Mucosa of rectum (tissue), 2 donors: ENCODE results near the gene GTF2A2.

Source experiments
- H3K27ac ChIP-seq, 2 donors: one replicate each; pipeline ENCODE4 v1.7.0; 2013; ENCODE audit warnings: inconsistent platforms in 2 of 2, low read depth in 2 of 2, low read length in 2 of 2
- H3K27me3 ChIP-seq, 2 donors: one replicate each; pipeline ENCODE4 v1.7.0; 2013; ENCODE audit warnings: low read length in 2 of 2; ENCODE audit not compliant: control insufficient read depth in 2 of 2, insufficient read depth in 2 of 2
- H3K36me3 ChIP-seq, 2 donors: one replicate each; pipeline ENCODE4 v1.7.0; 2013; ENCODE audit warnings: low read length in 2 of 2; ENCODE audit not compliant: control insufficient read depth in 2 of 2, insufficient read depth in 2 of 2
- H3K4me1 ChIP-seq, 2 donors: one replicate each; pipeline ENCODE4 v1.7.0; 2013; ENCODE audit warnings: low read length in 2 of 2, mild to moderate bottlenecking in 1 of 2; ENCODE audit not compliant: control insufficient read depth in 2 of 2, insufficient read depth in 2 of 2
- H3K4me3 ChIP-seq, 2 donors: one replicate each; pipeline ENCODE4 v1.7.0; 2013; ENCODE audit warnings: low read length in 2 of 2
- H3K9ac ChIP-seq, 2 donors: one replicate each; pipeline ENCODE4 v1.7.0; 2013; ENCODE audit warnings: low read length in 2 of 2, low read depth in 1 of 2, mild to moderate bottlenecking in 1 of 2
- H3K9me3 ChIP-seq, 2 donors: one replicate each; pipeline ENCODE4 v1.7.0; 2013; ENCODE audit warnings: low read length in 2 of 2; ENCODE audit not compliant: control insufficient read depth in 2 of 2
- donor health status: healthy.
- donor health status: Normal muscosa, but diverticular disease.

Gene GTF2A2

GRCh38 chr15:59676565-59676964 is 19.2 kb upstream of the GTF2A2 start:
- peaks cover 69 to 85% of the 10 kb centered on the region in 2 donors for H3K36me3 ChIP-seq

GRCh38 chr15:59674361-59674877 is 17.1 kb upstream of the GTF2A2 start:
- H3K36me3 ChIP-seq, result peaks cover 64 to 79% of the 10 kb centered on the region in 2 donors

More at GRCh38 chr15:59676565-59676964, 19.2 kb upstream of the GTF2A2 start:
- Histone ChIP-seq H3K27me3 (no peaks in the 10 kb centered on the region), H3K4me3 (no peak overlapping the region), H3K9ac (no peak overlapping the region), H3K4me1 (no peaks in the 10 kb centered on the region), H3K27ac (no peak overlapping the region), H3K9me3 (no peaks in the 10 kb centered on the region)

GRCh38 chr15:59668556-59668955 is 11.2 kb upstream of the GTF2A2 start:
- H3K9ac ChIP-seq, result no peak overlapping the region
- peaks cover 37 to 63% of the 10 kb centered on the region in 2 donors for H3K36me3 ChIP-seq
- H3K27me3 ChIP-seq, result no peaks in the 10 kb centered on the region

More at GRCh38 chr15:59674361-59674877, 17.1 kb upstream of the GTF2A2 start:
- H3K4me3 ChIP-seq, result no peak overlapping the region
- H3K4me1 ChIP-seq, result no peaks in the 10 kb centered on the region
- no peaks in the 10 kb centered on the region for H3K9me3 ChIP-seq
- no peak overlapping the region for H3K9ac ChIP-seq
- H3K27me3 ChIP-seq, result no peaks in the 10 kb centered on the region
- no peak overlapping the region for H3K27ac ChIP-seq

GRCh38 chr15:59662260-59662659 is 4.9 kb upstream of the GTF2A2 start:
- Histone ChIP-seq H3K27ac (no peak overlapping the region), H3K36me3 (peaks cover 31 to 34% of the 10 kb centered on the region in 2 donors), H3K9me3 (no peaks in the 10 kb centered on the region)

More at GRCh38 chr15:59668556-59668955, 11.2 kb upstream of the GTF2A2 start:
- Histone ChIP-seq H3K4me3 (no peak overlapping the region), H3K27ac (no peak overlapping the region), H3K4me1 (no peaks in the 10 kb centered on the region), H3K9me3 (no peaks in the 10 kb centered on the region)

GRCh38 chr15:59659366-59659765 is 2.1 kb upstream of the GTF2A2 start:
- Histone ChIP-seq H3K4me1 (peaks cover 11 to 15% of the 10 kb centered on the region in 2 donors), H3K27me3 (no peaks in the 10 kb centered on the region), H3K9ac (no peak overlapping the region), H3K27ac (no peak overlapping the region), H3K4me3 (no peak overlapping the region), H3K36me3 (peaks cover 28 to 29% of the 10 kb centered on the region in 2 donors), H3K9me3 (no peaks in the 10 kb centered on the region)

More at GRCh38 chr15:59662260-59662659, 4.9 kb upstream of the GTF2A2 start:
- H3K27me3 ChIP-seq, result no peaks in the 10 kb centered on the region
- H3K9ac ChIP-seq, result no peak overlapping the region
- peaks cover 3% of the 10 kb centered on the region in 2 donors for H3K4me1 ChIP-seq
- H3K4me3 ChIP-seq, result no peak overlapping the region

- no peaks in the 10 kb centered on the region for H3K27me3 ChIP-seq
- peak overlapping the region; percentile 86 to 91 for H3K4me3 ChIP-seq
- H3K36me3 ChIP-seq, result peaks cover 18 to 26% of the 10 kb centered on the region in 2 donors
- H3K9me3 ChIP-seq, result no peaks in the 10 kb centered on the region
- peak overlapping the region in 1 of 2 donors; percentile 96 for H3K9ac ChIP-seq
- H3K27ac ChIP-seq, result peak overlapping the region; percentile 85 to 86
- peaks cover 11 to 15% of the 10 kb centered on the region in 2 donors for H3K4me1 ChIP-seq
Observed at GRCh38 chr15:59657635-59658125, 365 bp upstream of the GTF2A2 start.

GRCh38 chr15:59654046-59654445 is 3.3 kb downstream of the GTF2A2 start:
- Histone ChIP-seq H3K36me3 (peaks cover 23 to 25% of the 10 kb centered on the region in 2 donors), H3K27me3 (no peaks in the 10 kb centered on the region)

GRCh38 chr15:59649603-59650002 is 7.7 kb downstream of the GTF2A2 start:
- Histone ChIP-seq H3K36me3 (peaks cover 29 to 32% of the 10 kb centered on the region in 2 donors), H3K27ac (no peak overlapping the region), H3K9ac (no peak overlapping the region), H3K27me3 (no peaks in the 10 kb centered on the region), H3K9me3 (no peaks in the 10 kb centered on the region), H3K4me3 (no peak overlapping the region), H3K4me1 (no peaks in the 10 kb centered on the region)

More at GRCh38 chr15:59654046-59654445, 3.3 kb downstream of the GTF2A2 start:
- Histone ChIP-seq H3K27ac (no peak overlapping the region), H3K9me3 (no peaks in the 10 kb centered on the region), H3K4me3 (no peak overlapping the region), H3K4me1 (peaks cover 11 to 15% of the 10 kb centered on the region in 2 donors), H3K9ac (no peak overlapping the region)

GRCh38 chr15:59647085-59647484 is 10.2 kb downstream of the GTF2A2 start:
- H3K27ac ChIP-seq, result no peak overlapping the region
- peaks cover 25 to 33% of the 10 kb centered on the region in 2 donors for H3K36me3 ChIP-seq
- H3K4me1 ChIP-seq, result no peaks in the 10 kb centered on the region
- H3K4me3 ChIP-seq, result no peak overlapping the region
- H3K9me3 ChIP-seq, result no peaks in the 10 kb centered on the region
- H3K9ac ChIP-seq, result no peak overlapping the region
- no peaks in the 10 kb centered on the region for H3K27me3 ChIP-seq

GRCh38 chr15:59646277-59646676 is 11.0 kb downstream of the GTF2A2 start:
- H3K27me3 ChIP-seq, result no peaks in the 10 kb centered on the region
- no peak overlapping the region for H3K4me3 ChIP-seq
- H3K27ac ChIP-seq, result no peak overlapping the region
- H3K9me3 ChIP-seq, result no peaks in the 10 kb centered on the region
- H3K4me1 ChIP-seq, result no peaks in the 10 kb centered on the region
- peaks cover 21 to 25% of the 10 kb centered on the region in 2 donors for H3K36me3 ChIP-seq
- no peak overlapping the region for H3K9ac ChIP-seq
